ENCODE data around the gene SUSD6.

Gene SUSD6

GRCh38 chr14:69611172-69612013, at the start of gene SUSD6:
Gene SUSD6 (plus strand): TSS chr14:69611596. CDS start chr14:69658593, 46,997 bp downstream.
- peak; percentile 80 to 83 for ATAC-seq

- no peak for ATAC-seq
Measured at GRCh38 chr14:69561893-69562292, 49.5 kb upstream of the SUSD6 start.

GRCh38 chr14:69567563-69567962, 43.8 kb upstream of the SUSD6 start:
- no peak for ATAC-seq

GRCh38 chr14:69569859-69570258, 41.5 kb upstream of the SUSD6 start:
- no peak for ATAC-seq

GRCh38 chr14:69570836-69571330, 40.5 kb upstream of the SUSD6 start:
- ATAC-seq, result no peak

- no peak for ATAC-seq
Measured at GRCh38 chr14:69571449-69572029, 39.9 kb upstream of the SUSD6 start.

GRCh38 chr14:69572030-69572840, 39.2 kb upstream of the SUSD6 start:
- no peak for ATAC-seq

GRCh38 chr14:69572841-69573135, 38.6 kb upstream of the SUSD6 start:
- no peak for ATAC-seq

- ATAC-seq, result no peak
Measured at GRCh38 chr14:69573205-69573830, 38.1 kb upstream of the SUSD6 start.

- ATAC-seq, result no peak
Measured at GRCh38 chr14:69573831-69574262, 37.5 kb upstream of the SUSD6 start.

- peak; percentile 77 to 80 for ATAC-seq
Measured at GRCh38 chr14:69574263-69574953, 37.0 kb upstream of the SUSD6 start, which contains the start of gene CCDC177. Gene CCDC177 (minus strand): TSS chr14:69574871. CDS start chr14:69573622, 1,249 bp downstream.

- no peak for ATAC-seq
Measured at GRCh38 chr14:69574954-69575295, 36.5 kb upstream of the SUSD6 start.

- ATAC-seq, result no peak
Measured at GRCh38 chr14:69579476-69579875, 31.9 kb upstream of the SUSD6 start.

GRCh38 chr14:69580009-69580577, 31.3 kb upstream of the SUSD6 start:
- peak in 1 of 2 donors; percentile 46 for ATAC-seq

GRCh38 chr14:69581316-69581935, 30.0 kb upstream of the SUSD6 start:
- no peak for ATAC-seq

GRCh38 chr14:69582212-69582611, 29.2 kb upstream of the SUSD6 start:
- ATAC-seq, result no peak

- ATAC-seq, result no peak
Measured at GRCh38 chr14:69582829-69583228, 28.6 kb upstream of the SUSD6 start.

GRCh38 chr14:69584389-69584788, 27.0 kb upstream of the SUSD6 start:
- no peak for ATAC-seq

GRCh38 chr14:69586404-69586803, 25.0 kb upstream of the SUSD6 start:
- ATAC-seq, result no peak

GRCh38 chr14:69587389-69587788, 24.0 kb upstream of the SUSD6 start:
- ATAC-seq, result no peak

- no peak for ATAC-seq
Measured at GRCh38 chr14:69591317-69591716, 20.1 kb upstream of the SUSD6 start.

All from activated CD4-positive, CD25-positive, alpha-beta regulatory T cell treated with anti-CD3 and anti-CD28 coated beads, Interleukin-2, amount 50 U/mL, for 24 hours (primary cell).